DMS 273 (cell line): ENCODE measurements around the gene HOXC5.

Experiments used
- DNase-seq: peaks from one replicate; lab custom pipeline; 2025; ENCODE audit not compliant: unreplicated experiment; lab: John Stamatoyannopoulos, UW

HOXC5 gene

DNA sequence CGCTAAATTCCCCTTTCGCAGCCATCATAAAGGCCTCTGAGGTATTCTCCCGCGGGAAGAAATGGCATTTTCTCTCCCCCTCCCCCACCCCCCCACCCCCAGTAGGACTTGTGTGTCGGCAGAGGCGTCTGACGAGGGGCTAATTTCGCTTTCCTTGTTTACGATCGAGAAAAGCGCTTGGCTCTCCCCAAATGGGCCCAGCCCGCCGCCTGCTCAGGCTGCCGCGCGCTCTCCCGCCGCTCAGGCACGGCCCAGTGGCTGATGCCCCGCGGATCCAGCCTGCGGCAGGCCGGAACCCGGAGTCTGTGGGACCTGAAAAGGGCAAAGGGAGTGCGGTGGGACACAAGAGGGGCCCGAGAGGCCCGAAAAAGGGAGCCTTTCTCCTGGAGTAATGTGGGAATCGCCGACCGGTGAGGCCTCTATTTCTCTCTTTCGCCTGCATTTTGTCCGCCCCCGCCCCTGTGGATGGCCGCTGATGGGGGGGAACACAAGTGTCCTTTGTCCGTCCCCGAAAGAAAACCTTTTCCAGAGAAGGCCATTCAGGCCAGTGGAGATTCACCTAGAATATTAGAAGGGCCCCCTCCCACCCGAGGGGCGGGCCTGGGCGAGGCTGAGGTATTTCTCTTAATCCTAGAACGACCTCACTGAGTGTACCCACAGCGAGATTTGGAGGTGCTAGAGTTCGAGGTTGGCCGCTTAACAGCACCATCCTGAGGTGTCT is 13.6 kb upstream of the HOXC5 start:
- no peak for DNase-seq

- no peak for DNase-seq
Observed at GRCh38 chr12:54019924-54020590, 12.8 kb upstream of the HOXC5 start.

- DNase-seq, result no peak
Observed at GRCh38 chr12:54020591-54021405, 12.1 kb upstream of the HOXC5 start.

DNA sequence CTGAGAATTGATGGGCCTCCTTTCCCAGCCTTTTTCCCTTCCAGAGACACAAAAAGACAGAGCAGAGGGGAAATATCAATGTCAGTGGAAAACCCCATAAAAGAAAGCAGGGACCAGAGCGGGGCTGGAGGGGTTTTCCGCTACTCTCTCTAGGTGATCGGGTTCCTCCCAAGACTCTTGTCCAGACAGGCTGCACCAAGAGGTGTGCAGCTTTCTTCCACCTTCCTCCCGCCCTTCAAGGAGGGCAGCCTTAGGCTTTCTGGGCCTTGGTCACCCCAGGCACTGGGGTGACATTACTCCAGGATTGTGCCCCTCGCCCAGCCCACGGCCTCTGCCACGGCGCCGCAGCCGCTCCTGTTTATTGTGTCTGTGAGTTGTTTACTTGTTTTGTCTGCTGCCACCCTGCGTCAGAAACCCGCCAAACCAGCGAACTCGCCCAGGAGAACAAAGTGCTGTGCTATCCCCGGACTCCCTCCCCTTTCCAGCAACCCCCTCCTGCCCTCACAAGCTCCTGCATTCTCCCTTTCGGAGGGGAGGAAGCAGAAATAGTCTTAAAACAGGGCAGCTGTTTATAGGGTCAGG is 11.3 kb upstream of the HOXC5 start:
- DNase-seq, result no peak

GRCh38 chr12:54022960-54023884 is 9.6 kb upstream of the HOXC5 start:
- no peak for DNase-seq

DNA sequence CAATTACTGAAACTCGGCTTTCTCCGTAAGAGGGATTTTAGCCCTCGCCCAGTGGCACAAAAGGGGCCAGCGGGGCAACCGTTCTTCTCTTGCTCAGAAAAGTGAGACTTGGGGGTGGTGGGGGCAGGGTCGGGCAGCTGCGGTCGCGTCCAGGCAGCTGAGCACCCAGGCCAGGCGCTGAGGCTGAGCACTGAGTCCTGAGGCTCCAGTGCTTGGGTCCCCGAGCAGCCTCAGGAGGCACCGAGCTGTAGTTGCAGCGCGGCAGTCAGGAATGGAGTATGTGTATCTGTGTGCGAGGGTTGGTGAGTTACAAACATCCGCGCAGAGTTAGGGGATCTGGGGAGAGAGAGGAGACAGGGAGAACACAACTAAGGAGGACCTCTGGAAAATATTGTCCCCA is 8.7 kb upstream of the HOXC5 start:
- DNase-seq, result no peak

DNA sequence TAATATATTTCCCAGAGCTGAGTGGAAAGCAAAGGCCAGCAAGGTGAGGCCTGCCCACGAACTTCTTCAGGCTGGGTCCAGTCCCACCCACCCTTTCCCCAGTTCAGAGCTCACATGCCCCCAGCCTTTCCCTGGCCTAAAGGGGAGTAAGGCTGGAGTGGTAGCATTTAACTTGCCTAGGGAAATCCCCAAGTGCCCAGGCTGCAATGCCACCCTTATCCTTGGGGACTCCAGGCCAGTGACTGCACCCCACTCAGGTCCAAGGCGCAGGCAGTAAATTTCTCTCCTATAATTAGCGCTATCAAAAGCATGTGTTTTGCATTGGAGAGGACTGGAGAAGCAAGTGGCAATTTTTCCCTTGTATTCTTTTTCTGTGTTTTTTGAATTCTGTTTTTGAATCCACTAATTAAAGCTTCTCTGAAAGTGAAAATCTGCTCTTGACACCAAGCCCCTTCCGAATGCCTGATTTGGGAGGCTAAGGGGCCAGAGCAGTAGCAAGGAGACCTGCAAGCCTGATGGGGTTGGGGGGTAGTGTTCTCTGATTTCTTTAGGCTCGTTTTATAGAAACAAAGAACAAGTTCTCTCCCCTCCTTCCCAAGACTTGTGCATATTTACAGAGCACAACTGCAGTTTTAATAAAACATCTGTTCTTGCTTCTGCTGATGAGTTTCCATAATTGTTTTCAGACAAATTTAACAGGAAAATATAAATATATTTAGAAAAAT is 8.1 kb upstream of the HOXC5 start:
- no peak for DNase-seq

DNA sequence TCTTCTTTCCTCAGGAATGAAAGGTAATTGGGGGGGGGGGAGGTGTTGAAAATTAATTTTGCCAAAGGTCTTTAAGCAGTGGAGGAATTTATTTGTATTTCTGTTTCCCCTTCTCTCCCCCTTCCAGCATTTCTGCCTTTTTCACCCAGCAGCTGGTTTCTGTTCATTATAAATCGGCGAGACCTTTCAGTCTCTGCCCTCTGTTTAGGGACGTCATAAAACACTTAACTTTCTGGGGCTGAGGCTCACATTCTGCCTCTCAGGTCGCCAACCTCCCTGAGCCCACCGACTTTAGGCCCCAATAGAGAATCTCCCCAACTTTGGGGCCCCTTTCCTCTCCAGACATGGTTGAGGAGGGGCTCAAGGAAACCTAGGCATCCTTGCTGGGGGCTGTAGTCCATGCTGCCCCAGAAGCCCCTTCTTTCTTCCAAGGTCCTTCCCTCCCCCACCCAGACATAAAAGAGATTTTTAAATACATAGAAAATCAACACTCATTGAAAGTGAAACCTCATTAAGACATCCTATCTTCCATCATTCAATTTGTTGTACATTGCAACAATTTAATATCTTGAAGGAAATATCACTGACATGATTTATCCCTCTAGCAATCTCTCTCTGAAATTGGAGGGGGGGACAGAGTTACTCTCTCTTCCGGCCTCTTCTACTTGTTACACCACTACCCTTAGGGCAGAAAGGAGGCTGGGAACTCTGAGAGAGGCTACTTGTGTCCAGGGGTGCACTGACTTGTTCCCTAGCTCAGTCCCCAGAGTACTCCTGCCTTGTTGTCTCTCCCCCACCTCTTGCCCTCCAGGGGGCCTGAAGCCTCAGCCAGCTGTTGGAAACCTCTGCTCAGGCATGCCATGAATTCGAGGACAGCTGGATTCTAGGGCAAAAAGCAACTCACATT is 7.1 kb upstream of the HOXC5 start:
- no peak for DNase-seq

DNA sequence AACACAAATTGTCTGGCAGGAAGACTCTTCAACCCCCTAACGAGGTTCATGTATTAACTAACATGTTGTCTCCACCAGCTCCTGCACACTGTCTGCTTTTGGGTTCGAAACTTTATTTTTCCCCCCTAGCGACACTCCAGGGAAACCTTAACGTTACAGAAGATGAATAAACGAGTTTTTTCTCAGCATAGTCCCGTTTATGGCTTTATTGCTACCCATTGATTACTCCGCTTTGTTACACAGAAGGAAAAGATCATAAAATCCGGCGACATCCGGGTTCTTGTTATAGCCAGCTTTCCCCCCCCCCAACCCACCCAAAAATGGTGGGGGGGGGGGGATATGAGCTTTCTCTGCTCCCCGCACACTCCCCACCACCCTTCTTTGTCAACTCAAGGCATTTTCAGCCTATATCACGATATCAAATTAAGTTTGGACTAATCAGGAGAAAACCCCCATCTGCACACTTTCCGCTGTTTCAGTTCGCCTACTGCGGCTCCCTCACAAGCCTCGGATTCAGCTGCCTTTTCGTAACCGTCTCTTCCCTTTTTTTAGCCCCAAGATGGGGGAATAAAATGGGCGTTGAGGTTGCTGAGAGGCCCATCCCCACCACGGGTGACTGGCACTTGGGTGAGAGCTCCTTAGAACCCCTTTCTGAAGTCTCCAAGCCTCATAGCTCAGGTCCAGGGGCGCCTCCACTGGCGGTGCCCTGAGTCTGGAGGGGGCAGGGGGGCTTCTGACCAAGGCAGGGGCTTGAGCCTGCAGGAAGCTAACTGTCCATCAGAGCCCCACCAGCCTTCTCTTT is 6.0 kb upstream of the HOXC5 start:
- no peak for DNase-seq

GRCh38 chr12:54027442-54027786 is 5.4 kb upstream of the HOXC5 start:
- no peak for DNase-seq

GRCh38 chr12:54028314-54029201 is 4.3 kb upstream of the HOXC5 start, which contains the start of gene HOXC6:
Gene HOXC6, plus strand, starts transcription at chr12:54028440. Its CDS starts 82 bp downstream, at chr12:54028522.
- peak; percentile 51 for DNase-seq

DNA sequence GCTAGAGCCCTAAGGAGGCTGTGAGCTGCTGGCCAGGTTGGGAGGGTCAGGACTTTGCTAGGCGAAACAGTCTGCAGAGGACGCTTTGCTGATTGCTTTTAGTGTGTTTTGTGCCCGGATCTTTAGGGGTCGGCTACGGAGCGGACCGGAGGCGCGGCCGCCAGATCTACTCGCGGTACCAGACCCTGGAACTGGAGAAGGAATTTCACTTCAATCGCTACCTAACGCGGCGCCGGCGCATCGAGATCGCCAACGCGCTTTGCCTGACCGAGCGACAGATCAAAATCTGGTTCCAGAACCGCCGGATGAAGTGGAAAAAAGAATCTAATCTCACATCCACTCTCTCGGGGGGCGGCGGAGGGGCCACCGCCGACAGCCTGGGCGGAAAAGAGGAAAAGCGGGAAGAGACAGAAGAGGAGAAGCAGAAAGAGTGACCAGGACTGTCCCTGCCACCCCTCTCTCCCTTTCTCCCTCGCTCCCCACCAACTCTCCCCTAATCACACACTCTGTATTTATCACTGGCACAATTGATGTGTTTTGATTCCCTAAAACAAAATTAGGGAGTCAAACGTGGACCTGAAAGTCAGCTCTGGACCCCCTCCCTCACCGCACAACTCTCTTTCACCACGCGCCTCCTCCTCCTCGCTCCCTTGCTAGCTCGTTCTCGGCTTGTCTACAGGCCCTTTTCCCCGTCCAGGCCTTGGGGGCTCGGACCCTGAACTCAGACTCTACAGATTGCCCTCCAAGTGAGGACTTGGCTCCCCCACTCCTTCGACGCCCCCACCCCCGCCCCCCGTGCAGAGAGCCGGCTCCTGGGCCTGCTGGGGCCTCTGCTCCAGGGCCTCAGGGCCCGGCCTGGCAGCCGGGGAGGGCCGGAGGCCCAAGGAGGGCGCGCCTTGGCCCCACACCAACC is 3.1 kb upstream of the HOXC5 start:
- DNase-seq, result no peak

DNA sequence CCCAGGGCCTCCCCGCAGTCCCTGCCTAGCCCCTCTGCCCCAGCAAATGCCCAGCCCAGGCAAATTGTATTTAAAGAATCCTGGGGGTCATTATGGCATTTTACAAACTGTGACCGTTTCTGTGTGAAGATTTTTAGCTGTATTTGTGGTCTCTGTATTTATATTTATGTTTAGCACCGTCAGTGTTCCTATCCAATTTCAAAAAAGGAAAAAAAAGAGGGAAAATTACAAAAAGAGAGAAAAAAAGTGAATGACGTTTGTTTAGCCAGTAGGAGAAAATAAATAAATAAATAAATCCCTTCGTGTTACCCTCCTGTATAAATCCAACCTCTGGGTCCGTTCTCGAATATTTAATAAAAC is 2.4 kb upstream of the HOXC5 start:
- DNase-seq, result no peak

- no peak for DNase-seq
Observed at GRCh38 chr12:54030889-54031471, 1.9 kb upstream of the HOXC5 start.

DNA sequence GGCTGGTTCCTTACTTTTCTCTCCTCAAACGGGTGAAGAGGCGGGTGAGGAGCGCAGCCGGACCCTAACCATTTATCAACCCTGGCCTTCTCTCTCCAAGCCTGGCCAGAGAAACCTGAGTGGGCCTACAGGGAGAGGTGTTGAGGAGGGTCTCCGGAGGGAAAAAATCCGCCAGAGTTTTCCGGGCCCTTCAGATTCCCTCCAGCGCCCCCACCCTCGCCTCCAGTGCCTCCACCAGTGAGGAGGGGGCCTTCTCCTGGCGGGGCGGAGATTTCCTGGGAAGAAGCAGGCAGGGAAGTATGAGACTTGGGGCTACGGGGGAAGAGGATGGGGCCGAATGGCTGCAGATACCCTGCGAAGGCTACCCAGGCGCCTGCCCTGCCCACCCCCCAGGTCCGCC is 1.4 kb upstream of the HOXC5 start:
- no peak for DNase-seq
